ENCODE measurements around the gene PTPRN2.
"Not testable (repeated sequence)": the region's sequence is repeated elsewhere in the genome, so short reads cannot be mapped to it uniquely, and the experiment has no call there.

PTPRN2 gene

GRCh38 chr7:157903296-157903695 lies 684.3 kb downstream of the PTPRN2 start:
- DNase-seq: no peak

- not testable (repeated sequence) for DNase-seq
Measured at GRCh38 chr7:157901816-157902610, 685.6 kb downstream of the PTPRN2 start.

GRCh38 chr7:157901166-157901565 lies 686.5 kb downstream of the PTPRN2 start:
- DNase-seq: no peak

GRCh38 chr7:157900556-157900955 lies 687.1 kb downstream of the PTPRN2 start:
- no peak for DNase-seq

- no peak for DNase-seq
Measured at GRCh38 chr7:157900011-157900410, 687.6 kb downstream of the PTPRN2 start.

- DNase-seq: no peak
Measured at GRCh38 chr7:157898802-157899505, 688.7 kb downstream of the PTPRN2 start.

GRCh38 chr7:157898261-157898660 lies 689.4 kb downstream of the PTPRN2 start:
- DNase-seq: no peak

GRCh38 chr7:157897681-157898080 lies 689.9 kb downstream of the PTPRN2 start:
- DNase-seq: no peak

- DNase-seq: no peak
Measured at GRCh38 chr7:157896774-157897555, 690.7 kb downstream of the PTPRN2 start.

- not testable (repeated sequence) for DNase-seq
Measured at GRCh38 chr7:157896376-157896675, 691.3 kb downstream of the PTPRN2 start.

GRCh38 chr7:157895520-157896375 lies 691.9 kb downstream of the PTPRN2 start:
- no peak for DNase-seq

- DNase-seq: not testable (repeated sequence)
Measured at GRCh38 chr7:157895098-157895497, 692.5 kb downstream of the PTPRN2 start.

- DNase-seq: no peak
Measured at GRCh38 chr7:157893535-157894044, 694.0 kb downstream of the PTPRN2 start.

GRCh38 chr7:157892751-157893523 lies 694.7 kb downstream of the PTPRN2 start:
- no peak for DNase-seq

GRCh38 chr7:157890921-157891401 lies 696.7 kb downstream of the PTPRN2 start:
- no peak for DNase-seq

- DNase-seq: no peak
Measured at GRCh38 chr7:157889480-157889879, 698.1 kb downstream of the PTPRN2 start.

- no peak for DNase-seq
Measured at GRCh38 chr7:157888579-157888978, 699.0 kb downstream of the PTPRN2 start.

- DNase-seq: no peak
Measured at GRCh38 chr7:157887400-157887799, 700.2 kb downstream of the PTPRN2 start.

- DNase-seq: no peak
Measured at GRCh38 chr7:157886711-157887110, 700.9 kb downstream of the PTPRN2 start.

- DNase-seq: no peak
Measured at GRCh38 chr7:157886266-157886665, 701.4 kb downstream of the PTPRN2 start.

- no peak for DNase-seq
Measured at GRCh38 chr7:157885140-157885539, 702.5 kb downstream of the PTPRN2 start.
